Sigmoid colon (tissue), 4 donors: ENCODE data around the gene GP1BA.

Source experiments
- EP300 ChIP-seq, 4 donors: sonication (generic); formaldehyde crosslinking; IDR thresholded peaks; one replicate each; pipeline ENCODE4 v1.6.1; 2017; ENCODE audit warnings: antibody characterized with exemption in 4 of 4
- POLR2A ChIP-seq, 2 donors: fragments of 450-650 bp; IDR thresholded peaks; one replicate each; pipeline ENCODE4 v1.6.1; 2016; ENCODE audit warnings: antibody characterized with exemption in 2 of 2, mild to moderate bottlenecking in 2 of 2, moderate library complexity in 2 of 2
- TF ChIP-seq, protein P1 (sequence below), 4 experiments: fragments of 450-650 bp in 3 of 4; fragments of 200-600 bp in 1 of 4; IDR thresholded peaks; one replicate each; pipeline ENCODE4 v1.5.1; 2016 to 2019; ENCODE audit warnings: antibody characterized with exemption in 4 of 4, mild to moderate bottlenecking in 3 of 4, moderate library complexity in 2 of 4

DNA sequence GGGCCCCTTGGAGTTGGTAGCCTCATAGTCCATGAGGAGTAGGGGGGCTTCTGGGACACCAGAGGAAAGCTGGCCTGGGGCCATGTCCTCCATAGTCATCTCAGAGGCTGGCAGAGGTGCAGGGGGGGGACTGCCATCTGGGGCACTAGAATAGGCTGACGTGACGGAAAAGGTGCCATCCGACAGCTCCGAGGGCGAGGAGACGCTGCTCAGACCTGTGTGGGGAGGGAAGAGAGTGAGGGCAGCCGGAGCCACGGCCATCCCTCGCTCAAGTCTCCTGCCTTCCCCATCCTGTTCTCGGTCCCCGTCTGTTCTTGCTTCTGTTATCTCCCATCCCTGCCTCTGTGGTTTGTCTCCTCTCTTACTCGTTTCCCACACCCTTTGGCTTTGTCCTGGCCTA, 40.2 kb downstream of the GP1BA start:
- no peak for TF ChIP-seq EP300 (IDR thresholded peaks at IDR 0.05)
- TF ChIP-seq, protein P1, sequence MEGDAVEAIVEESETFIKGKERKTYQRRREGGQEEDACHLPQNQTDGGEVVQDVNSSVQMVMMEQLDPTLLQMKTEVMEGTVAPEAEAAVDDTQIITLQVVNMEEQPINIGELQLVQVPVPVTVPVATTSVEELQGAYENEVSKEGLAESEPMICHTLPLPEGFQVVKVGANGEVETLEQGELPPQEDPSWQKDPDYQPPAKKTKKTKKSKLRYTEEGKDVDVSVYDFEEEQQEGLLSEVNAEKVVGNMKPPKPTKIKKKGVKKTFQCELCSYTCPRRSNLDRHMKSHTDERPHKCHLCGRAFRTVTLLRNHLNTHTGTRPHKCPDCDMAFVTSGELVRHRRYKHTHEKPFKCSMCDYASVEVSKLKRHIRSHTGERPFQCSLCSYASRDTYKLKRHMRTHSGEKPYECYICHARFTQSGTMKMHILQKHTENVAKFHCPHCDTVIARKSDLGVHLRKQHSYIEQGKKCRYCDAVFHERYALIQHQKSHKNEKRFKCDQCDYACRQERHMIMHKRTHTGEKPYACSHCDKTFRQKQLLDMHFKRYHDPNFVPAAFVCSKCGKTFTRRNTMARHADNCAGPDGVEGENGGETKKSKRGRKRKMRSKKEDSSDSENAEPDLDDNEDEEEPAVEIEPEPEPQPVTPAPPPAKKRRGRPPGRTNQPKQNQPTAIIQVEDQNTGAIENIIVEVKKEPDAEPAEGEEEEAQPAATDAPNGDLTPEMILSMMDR (IDR thresholded peaks at IDR 0.05) = no peak
- TF ChIP-seq POLR2A (IDR thresholded peaks at IDR 0.05) = no peak
